GM18526 (cell line): ENCODE data around the gene IFT57.

ENCODE experiments used
- POLR2A ChIP-seq: IDR thresholded peaks from 3 replicates; pipeline ENCODE4 v1.6.1; 2011; ENCODE audit not compliant: insufficient read length; ENCODE audit errors: extremely low read depth

IFT57 gene

GRCh38 chr3:108183181-108183580 is 39.0 kb downstream of the IFT57 start:
- TF ChIP-seq POLR2A, result no peak

GRCh38 chr3:108182339-108182738 is 39.9 kb downstream of the IFT57 start:
- TF ChIP-seq POLR2A, result no peak

- no peak for TF ChIP-seq POLR2A
Measured at GRCh38 chr3:108181172-108181571, 41.1 kb downstream of the IFT57 start.

- no peak for TF ChIP-seq POLR2A
Measured at GRCh38 chr3:108180194-108180593, 42.0 kb downstream of the IFT57 start.

- TF ChIP-seq POLR2A, result no peak
Measured at GRCh38 chr3:108178676-108179075, 43.5 kb downstream of the IFT57 start.

GRCh38 chr3:108177536-108177935 is 44.7 kb downstream of the IFT57 start:
- no peak for TF ChIP-seq POLR2A

GRCh38 chr3:108175352-108175751 is 46.9 kb downstream of the IFT57 start:
- no peak for TF ChIP-seq POLR2A

GRCh38 chr3:108171106-108171505 is 51.1 kb downstream of the IFT57 start:
- TF ChIP-seq POLR2A, result no peak

GRCh38 chr3:108164391-108164790 is 57.8 kb downstream of the IFT57 start:
- no peak for TF ChIP-seq POLR2A

GRCh38 chr3:108159865-108160264 is 62.4 kb downstream of the IFT57 start:
- no peak for TF ChIP-seq POLR2A

GRCh38 chr3:108159105-108159504 is 63.1 kb downstream of the IFT57 start:
- TF ChIP-seq POLR2A, result no peak

GRCh38 chr3:108158251-108158650 is 64.0 kb downstream of the IFT57 start:
- TF ChIP-seq POLR2A, result no peak

GRCh38 chr3:108157273-108157672 is 65.0 kb downstream of the IFT57 start:
- TF ChIP-seq POLR2A, result no peak

GRCh38 chr3:108156312-108156853 is 65.8 kb downstream of the IFT57 start:
- no peak for TF ChIP-seq POLR2A

GRCh38 chr3:108153451-108153981 is 68.7 kb downstream of the IFT57 start:
- TF ChIP-seq POLR2A, result no peak

- no peak for TF ChIP-seq POLR2A
Measured at GRCh38 chr3:108152274-108152673, 70.0 kb downstream of the IFT57 start.

- no peak for TF ChIP-seq POLR2A
Measured at GRCh38 chr3:108150200-108150599, 72.0 kb downstream of the IFT57 start.
